ENCODE data around the gene POC1A.

DNA sequence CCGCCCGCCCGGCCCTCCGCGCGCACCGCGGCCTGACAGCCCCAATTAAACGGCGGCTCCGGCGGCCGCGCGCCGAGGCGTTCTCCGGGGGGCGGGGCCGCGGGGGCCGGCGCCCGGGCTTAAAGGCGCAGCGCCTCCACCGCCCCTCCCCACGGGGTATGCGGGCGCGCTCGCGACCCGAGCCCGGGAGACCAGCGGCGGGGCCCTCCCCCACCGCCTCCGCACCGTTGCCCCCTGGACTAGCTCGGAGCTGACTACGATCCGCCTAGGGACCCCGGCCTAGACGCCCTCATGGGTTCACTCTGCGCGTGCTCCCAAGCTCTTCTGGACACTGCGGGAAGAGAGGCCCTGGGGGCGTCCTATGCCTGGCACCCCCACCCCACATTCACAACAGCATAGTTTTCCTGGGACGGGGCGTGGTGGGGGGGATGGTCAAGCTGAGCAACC is 97.7 kb downstream of the POC1A start, which contains the start of gene DUSP7:
- TF ChIP-seq POLR2AphosphoS5 (IDR thresholded peaks at IDR 0.05), result no peak
- TF ChIP-seq, protein P1, sequence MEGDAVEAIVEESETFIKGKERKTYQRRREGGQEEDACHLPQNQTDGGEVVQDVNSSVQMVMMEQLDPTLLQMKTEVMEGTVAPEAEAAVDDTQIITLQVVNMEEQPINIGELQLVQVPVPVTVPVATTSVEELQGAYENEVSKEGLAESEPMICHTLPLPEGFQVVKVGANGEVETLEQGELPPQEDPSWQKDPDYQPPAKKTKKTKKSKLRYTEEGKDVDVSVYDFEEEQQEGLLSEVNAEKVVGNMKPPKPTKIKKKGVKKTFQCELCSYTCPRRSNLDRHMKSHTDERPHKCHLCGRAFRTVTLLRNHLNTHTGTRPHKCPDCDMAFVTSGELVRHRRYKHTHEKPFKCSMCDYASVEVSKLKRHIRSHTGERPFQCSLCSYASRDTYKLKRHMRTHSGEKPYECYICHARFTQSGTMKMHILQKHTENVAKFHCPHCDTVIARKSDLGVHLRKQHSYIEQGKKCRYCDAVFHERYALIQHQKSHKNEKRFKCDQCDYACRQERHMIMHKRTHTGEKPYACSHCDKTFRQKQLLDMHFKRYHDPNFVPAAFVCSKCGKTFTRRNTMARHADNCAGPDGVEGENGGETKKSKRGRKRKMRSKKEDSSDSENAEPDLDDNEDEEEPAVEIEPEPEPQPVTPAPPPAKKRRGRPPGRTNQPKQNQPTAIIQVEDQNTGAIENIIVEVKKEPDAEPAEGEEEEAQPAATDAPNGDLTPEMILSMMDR (IDR thresholded peaks at IDR 0.05), result no peak
- TF ChIP-seq POLR2A (IDR thresholded peaks at IDR 0.05), result no peak
